Fibroblast of pulmonary artery (primary cell): ENCODE results near the gene INPP4B.

Experiments used
- DNase-seq: peaks from one replicate; pipeline ENCODE4 v3.0.0-alpha.2; 2010; ENCODE audit warnings: low read depth
- H3K4me3 ChIP-seq: replicated peaks from 2 replicates; pipeline ENCODE4 v1.5.1; 2011; ENCODE audit warnings: low read depth, mild to moderate bottlenecking, control low read depth, low read length, moderate library complexity
- TF ChIP-seq, protein P1 (sequence below): IDR thresholded peaks from 2 replicates; pipeline ENCODE4 v1.5.1; 2011; ENCODE audit warnings: mild to moderate bottlenecking, control low read depth, low read length, inconsistent platforms; ENCODE audit errors: missing control alignments

Gene INPP4B

DNA sequence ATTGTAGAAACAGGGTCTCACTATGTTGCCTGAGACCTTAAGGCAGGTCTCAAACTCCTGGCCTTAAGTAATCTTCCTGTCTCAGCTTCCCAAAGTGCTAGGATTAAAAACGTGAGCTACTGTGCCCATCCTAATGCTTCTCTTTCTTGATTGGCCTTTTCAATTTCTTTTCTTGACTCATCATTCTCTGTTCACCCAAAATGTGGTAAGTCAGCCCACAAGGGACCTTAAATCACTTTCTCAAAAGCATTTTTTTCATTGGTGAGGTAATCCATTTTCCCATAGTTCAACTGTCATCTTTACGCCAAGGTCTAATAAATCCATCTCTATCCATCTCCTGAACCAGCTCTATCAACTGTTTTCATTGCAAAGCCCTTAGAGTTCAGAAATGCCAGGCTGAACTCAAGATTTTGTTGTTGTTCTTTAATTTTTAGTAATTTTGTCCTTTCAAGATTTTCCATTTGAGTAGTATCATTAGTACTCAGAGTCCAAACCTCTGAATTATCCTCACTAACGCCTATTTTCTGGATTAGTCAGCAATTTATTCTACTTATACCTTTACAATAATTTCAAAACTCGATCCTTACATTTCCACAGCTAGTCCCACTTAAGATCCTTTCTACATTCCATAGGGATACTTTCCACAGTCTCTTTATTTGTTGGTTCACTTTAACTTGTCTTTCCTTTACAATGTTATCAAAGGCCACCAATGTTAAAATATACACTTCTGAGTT lies 681.2 kb downstream of the INPP4B start:
- DNase-seq: no peak
- no peak overlapping the region for H3K4me3 ChIP-seq
- TF ChIP-seq, protein P1, sequence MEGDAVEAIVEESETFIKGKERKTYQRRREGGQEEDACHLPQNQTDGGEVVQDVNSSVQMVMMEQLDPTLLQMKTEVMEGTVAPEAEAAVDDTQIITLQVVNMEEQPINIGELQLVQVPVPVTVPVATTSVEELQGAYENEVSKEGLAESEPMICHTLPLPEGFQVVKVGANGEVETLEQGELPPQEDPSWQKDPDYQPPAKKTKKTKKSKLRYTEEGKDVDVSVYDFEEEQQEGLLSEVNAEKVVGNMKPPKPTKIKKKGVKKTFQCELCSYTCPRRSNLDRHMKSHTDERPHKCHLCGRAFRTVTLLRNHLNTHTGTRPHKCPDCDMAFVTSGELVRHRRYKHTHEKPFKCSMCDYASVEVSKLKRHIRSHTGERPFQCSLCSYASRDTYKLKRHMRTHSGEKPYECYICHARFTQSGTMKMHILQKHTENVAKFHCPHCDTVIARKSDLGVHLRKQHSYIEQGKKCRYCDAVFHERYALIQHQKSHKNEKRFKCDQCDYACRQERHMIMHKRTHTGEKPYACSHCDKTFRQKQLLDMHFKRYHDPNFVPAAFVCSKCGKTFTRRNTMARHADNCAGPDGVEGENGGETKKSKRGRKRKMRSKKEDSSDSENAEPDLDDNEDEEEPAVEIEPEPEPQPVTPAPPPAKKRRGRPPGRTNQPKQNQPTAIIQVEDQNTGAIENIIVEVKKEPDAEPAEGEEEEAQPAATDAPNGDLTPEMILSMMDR: no peak

DNA sequence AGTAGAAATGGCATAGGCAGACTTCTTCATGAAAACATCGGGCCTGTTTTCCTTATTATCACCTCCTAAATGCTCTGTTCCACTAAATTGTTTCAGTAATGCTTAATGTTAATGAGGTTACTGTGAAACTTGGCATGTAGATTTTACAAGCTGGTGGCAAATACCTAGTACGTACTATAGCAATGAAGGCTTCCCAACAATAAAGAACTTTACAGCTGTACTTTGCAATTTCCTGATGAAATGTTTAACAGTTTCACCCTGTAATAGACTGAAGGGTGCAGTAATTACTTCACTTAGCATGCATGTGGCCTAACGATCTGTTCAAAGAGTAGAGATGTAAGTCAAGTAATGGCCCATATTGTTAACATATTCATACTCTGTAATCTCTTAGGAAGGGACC lies 685.0 kb downstream of the INPP4B start:
- no peak for DNase-seq
- TF ChIP-seq, protein P1: no peak
- H3K4me3 ChIP-seq: no peak overlapping the region

DNA sequence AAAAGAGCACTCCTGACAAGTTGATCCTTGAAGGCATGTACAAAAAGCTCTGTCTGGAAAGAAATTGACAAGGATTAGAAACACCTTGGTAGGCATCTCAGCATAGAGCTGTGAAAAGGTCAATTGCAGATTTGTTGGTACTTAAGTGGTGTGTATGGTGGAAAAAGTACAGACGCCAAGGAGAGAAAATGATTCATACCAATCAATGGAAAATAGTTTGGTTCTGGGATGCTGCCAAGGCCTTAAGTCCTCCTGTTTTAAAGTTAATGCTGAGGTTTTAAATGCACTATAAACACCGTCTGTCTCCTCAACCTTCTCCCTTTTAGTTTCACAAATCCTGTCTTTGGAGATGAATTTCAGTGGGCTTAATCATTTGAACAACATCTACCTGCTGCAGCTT lies 685.6 kb downstream of the INPP4B start:
- DNase-seq: no peak
- H3K4me3 ChIP-seq: no peak overlapping the region
- TF ChIP-seq, protein P1: no peak

DNA sequence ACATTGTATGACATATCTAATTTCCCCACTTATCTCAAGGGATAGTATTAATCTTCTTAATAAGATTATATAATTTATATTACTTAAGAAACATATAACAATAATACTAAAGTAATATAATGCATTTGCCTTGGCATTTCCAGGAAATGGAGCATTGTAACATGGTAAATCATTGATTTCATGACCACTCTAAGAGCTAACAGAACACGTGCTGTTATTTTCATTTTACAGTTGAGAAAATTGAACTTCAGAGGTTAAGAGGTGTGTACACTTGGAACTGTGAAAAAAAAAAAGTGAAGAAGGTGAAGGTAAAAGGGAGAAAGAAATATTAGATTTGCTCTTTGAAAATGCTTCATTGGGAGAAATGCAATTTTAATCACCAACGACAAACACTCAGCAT lies 687.1 kb downstream of the INPP4B start:
- TF ChIP-seq, protein P1: no peak
- no peak overlapping the region for H3K4me3 ChIP-seq
- DNase-seq: no peak

DNA sequence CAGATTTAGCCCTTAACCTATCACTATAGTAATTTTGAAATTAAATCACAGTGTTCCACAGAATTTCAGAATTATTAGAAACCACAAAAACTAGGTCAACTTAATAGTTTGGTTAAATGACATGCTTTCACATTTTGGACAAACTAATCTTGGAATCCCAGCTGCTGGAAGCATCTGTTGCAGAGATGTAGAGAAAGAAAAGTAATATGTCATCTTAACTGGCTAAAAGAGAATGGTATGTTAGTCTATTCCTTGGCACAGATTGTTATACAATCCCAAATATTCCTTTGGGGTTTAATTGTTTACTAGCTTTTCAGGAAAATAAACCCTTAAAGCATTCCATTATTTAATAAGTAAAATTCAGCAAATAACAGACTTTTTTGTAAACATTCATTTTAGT lies 689.8 kb downstream of the INPP4B start:
- DNase-seq: no peak
- H3K4me3 ChIP-seq: no peak overlapping the region
- TF ChIP-seq, protein P1: no peak

DNA sequence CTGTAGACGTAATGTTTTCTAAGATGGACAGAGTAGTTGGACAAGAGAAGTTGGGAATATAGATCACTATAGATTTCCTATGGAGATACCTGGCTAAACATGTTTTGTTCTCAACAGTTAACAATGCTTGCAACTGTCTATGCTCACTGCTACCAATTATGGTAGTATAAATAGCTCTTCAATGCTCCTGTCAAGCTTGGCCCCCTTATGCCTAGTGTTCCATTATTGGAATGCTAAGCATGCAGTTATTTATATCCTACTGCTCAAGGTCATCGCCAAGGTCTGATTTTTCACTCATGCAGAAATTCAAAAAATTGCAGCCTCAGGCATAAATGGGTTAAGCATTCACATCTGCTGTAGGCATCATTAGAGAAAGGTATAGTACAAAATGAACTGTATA lies 690.8 kb downstream of the INPP4B start:
- no peak for DNase-seq
- no peak overlapping the region for H3K4me3 ChIP-seq
- TF ChIP-seq, protein P1: no peak

DNA sequence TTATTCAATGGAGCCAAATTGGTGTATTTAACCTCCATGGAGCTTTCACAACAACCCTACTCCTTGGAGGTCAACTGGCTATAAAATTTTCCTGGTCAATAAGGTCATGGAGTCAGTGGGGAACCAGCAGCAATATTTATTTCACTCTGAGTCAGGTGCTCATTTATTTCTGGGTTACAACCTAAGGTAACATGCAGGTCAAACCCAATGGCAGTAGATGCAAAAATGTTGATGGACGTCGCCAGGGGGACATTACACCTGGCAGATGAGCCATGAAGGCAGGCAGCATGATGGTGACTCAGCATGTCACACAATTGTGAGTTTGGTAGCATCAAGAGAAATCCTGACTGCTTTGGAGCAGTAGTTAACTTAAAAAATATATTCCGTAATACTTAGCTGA lies 695.6 kb downstream of the INPP4B start:
- DNase-seq: no peak
- no peak overlapping the region for H3K4me3 ChIP-seq
- TF ChIP-seq, protein P1: no peak
